HG03442 (cell line): ENCODE results near the gene SMURF1.

Experiments
- ATAC-seq: cut with Tn5 transposase; IDR thresholded peaks from one replicate; pipeline ENCODE4 v1.9.1; 2021; ENCODE audit warnings: mild to moderate bottlenecking, moderate library complexity; ENCODE audit not compliant: unreplicated experiment

SMURF1 gene

DNA sequence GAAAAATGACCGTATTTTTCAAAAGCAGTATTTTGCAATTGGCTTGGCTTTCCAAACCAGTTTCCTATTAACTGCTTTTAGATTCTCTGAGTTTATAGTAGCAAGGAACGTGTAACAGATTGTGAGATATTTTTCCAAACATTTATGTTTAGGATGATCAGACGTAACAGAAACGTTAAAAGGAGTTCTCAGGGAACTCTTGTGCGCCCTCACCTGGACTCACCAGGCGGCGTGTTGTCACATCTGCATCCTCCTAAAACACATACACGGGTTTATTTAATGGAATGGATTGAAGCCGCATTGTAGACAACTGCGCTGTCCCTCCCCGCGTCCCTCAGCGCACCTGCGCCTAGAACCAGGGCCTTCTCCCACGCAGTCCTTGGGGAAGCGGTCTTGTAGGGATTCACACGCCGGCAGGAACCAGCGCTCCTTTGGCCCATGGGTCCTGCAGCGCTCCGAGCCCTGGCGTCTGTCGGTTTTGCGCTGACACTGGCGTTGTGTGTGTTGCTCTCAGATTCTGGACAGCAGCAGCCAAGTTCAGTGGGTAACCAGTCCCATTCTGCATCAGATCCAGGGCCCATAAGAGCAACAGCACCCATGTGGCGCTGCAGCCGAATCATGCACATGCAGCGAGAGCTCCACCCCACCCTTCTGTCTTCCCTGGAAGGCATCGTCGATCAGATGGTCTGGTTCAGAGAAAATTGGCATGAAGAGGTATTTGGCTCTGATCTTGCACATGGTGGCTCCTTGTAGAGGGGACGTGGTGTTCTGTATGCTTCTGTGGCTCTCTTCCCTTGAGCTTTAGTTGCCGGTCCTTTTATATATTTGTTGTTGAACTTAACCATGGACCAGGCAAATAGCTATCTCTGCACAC is 150.6 kb downstream of the SMURF1 start:
- ATAC-seq = no peak

DNA sequence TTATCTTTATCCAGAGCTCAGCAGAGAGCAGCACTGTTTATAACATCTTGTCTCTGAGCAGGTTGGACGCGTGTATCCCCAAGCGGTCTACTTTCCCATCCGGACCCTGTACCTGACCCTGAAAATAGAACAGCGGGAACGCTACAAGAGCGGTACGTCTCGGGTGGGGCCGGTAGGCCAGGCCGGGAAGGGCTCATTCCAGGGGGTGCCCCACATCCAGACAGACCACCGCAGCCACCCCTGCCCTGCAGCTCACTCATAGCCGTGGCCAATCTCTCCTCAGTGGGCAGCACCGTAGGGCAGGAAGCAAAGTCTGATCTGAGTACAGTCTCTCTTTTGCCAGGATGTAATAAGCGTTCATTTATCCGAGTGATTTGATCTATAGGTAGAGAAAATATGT is 151.8 kb downstream of the SMURF1 start:
- ATAC-seq = no peak

DNA sequence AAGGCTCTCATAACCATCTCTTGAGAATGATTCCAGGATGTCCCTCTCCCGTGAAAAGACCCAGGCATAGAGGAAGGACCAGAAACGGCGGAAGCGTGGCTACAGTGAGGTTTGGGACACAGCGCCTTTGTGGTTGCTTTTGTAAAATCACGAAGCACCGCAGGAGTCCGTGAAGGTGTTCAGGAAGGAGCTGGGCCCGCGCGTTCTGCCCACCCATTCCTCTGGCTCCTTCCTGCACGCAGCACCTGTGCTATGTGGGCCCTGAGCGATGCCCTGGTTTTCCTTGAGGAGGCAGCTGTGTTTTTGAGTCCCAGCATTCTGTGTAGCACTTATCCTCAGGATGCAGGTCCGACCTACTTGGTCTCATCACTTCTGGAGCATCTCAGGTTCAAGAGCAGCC is 152.8 kb downstream of the SMURF1 start:
- ATAC-seq = no peak

DNA sequence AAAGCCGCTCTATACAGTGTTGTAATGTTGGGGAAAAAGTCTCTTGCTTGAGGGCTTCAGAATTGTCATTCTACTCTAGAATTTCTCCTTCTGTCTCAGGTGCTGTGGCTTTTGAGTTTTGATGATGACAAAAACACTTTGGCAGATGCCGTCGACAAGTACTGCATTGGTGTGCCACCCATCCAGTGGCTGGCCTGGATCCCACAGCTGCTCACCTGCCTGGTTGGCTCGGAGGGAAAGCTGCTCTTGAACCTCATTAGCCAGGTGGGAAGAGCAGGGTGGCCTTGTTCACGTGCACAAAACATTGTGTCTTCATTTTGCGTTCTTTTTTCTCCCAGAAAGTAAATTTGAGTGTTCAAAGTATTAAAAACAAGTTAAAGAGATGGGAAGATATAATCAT is 153.6 kb downstream of the SMURF1 start:
- no peak for ATAC-seq

DNA sequence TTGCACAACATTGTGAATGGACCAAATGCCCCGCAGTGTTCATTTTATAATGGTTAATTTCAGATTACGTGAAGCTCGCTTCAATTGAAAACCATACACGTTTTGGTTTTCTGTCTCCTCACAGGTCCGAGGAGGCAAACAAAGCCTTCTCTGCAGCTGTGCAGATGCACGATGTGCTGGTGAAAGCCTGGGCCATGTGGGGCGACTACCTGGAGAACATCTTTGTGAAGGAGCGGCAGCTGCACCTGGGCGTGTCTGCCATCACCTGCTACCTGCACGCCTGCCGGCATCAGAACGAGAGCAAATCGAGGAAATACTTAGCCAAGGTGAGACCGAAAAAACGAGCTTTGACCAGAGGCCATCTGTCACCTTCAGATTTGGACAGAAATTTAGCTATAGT is 155.3 kb downstream of the SMURF1 start:
- ATAC-seq = no peak

DNA sequence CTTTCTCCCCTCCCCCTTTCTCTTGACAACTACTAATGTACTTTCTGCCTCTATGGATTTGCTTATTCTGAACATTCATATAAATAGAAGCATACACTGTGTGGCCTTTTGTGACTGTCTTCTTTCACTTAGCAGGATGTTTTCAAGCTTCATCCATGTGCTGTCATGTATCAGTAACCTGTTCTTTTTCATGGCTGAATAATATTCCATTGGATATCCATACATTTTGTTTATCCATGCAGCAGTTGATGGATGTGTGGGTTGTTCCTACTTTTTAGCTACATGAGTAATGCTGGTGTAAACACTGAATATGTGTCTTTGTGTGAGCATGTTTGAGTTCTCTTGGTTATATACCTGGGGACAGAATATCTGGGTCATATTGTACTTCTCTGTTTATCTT is 158.0 kb downstream of the SMURF1 start:
- no peak for ATAC-seq

DNA sequence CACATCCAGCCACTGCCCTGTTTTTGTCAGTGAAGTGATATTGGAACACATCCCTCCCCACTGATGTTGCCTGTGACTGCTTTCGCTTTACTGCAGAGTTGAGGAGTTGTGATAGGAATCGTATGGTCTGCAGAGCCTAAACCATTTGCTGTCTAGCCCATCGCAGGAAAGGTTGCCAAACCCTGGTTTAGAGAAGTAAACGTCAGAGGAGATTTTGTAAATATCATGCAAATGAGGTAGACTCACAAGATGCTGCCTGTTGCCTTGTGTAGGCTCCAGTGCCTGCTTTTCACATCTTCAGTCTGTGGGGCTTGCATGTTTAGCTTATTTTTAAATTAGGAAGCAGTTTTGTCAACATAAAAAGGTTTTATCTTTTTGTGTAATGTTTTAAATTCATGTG is 158.5 kb downstream of the SMURF1 start:
- ATAC-seq = no peak

DNA sequence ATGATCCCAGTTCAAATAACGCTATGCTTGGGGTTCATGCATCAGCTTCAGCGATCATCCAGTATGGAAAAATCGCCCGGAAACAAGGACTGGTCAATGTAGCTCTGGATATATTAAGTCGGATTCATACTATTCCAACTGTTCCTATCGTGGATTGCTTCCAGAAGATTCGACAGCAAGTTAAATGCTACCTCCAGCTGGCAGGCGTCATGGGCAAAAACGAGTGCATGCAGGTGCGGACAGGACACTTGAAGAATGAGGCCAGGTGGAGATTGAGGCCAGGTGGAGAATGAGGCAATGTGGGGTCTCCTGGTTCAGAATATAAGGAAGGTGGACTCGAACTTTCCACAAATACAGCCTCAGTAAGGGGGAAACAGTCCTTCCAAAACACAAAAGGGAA is 159.8 kb downstream of the SMURF1 start:
- ATAC-seq = no peak

DNA sequence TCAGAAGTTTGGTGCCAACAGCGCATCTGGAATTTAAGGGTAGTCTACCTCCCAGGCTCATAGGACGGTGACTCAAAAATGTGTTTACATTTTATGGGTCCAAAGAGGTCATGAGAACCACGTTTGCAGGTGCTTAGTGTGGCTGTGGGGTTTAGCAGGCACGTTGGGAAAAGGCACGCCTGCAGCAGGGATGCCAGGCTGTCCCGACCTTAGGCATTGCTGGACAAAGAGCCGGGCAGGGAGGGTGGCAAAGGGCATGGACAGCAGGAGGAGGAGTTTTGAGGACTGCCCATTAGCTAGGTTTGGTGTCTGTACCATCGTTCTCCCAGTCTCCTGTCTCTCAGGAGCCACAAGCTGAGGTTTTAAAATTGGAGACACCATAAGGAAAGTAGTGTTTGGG is 161.2 kb downstream of the SMURF1 start:
- no peak for ATAC-seq

DNA sequence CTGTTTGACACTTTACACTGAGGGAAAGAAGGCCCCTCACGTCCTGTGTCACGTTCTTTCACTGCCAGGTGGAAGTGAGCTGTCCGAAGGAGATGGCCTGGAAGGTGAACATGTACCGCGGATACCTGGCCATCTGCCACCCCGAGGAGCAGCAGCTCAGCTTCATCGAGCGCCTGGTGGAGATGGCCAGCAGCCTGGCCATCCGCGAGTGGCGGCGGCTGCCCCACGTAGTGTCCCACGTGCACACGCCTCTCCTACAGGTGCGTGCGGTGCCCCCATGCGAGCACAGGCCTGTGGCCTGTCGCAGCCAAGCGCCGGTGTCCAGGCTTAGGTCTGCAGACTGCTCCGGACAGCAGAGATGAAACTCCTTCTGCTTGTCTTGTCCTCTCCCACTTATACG is 162.2 kb downstream of the SMURF1 start:
- ATAC-seq = no peak

DNA sequence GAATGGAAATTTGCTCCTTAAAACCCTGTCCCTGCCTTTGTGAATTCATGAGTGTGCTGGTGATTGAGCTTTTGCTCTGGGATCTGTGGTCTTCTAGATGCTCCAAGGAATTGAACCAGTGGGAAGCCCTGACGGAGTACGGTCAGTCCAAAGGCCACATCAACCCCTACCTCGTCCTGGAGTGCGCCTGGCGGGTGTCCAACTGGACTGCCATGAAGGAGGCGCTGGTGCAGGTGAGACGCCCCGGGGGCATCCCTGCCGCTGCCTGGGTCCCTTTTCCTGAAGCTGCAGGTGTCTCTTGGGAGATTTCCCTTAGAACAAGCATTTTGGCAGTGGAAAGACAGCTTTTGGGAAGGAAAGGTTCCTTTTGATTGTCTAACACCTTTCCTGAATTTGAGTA is 165.2 kb downstream of the SMURF1 start:
- no peak for ATAC-seq
